ENCODE data around the gene CYSTM1. TPM values are rescaled to one million over a fixed set of nuclear protein-coding genes. Genes with fewer than 3 reads are reported as not detected.

The CYSTM1 gene
- total RNA-seq, 1 experiment from 2014 or later: 27.2 TPM

DNA sequence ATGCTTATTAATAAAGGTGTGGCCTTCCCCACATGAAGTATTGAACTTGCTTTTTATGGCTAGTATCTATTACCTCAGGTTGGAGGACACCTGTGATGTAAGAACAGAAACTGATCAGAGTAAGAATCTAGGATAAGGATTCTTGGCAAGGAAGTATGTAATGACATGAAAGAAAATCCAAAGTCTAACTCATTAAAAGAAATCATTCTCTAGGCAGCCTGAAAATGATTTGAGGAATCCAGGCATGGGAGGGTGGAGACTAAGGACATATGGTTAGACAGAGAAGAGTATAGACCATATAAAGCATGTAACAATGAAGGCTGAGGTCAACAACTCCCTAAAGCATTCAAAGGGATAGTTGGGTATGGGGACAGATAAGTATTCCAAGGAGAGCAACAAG lies 95.0 kb downstream of the CYSTM1 start:
- Histone ChIP-seq H3K4me3 (no peak overlapping the region), H4K20me1 (ENCODE audit: insufficient read depth) (no peaks in the 10 kb centered on the region), H3K4me2 (no peak overlapping the region), H2AFZ (no peak overlapping the region), H3K36me3 (ENCODE audit: low read depth) (peaks cover 4% of the 10 kb centered on the region; the same call in 1 of the 2 replicates), H3K9me3 (ENCODE audit: insufficient read depth, low read depth) (no peaks in the 10 kb centered on the region; the same call in 1 of the 2 replicates), H3K9me2 (ENCODE audit: insufficient read depth) (no peaks in the 10 kb centered on the region), H3K4me1 (replicated peaks; ENCODE audit: insufficient read depth) (no peaks in the 10 kb centered on the region), H3K79me2 (ENCODE audit: low read depth) (peaks cover 35% of the 10 kb centered on the region), H3K27ac (no peak overlapping the region), H3F3A (ENCODE audit: insufficient read depth, low read depth) (peaks cover 11% of the 10 kb centered on the region; the same call in 1 of the 2 replicates), H3K27me3 (ENCODE audit: insufficient read depth, low read depth) (no peaks in the 10 kb centered on the region)
- ChIA-PET POLR2A (ENCODE audit: unreplicated experiment) (no interaction called here), CTCF (no interaction called here)
- DNase-seq: no peak
- no peak for TF ChIP-seq EZH2 (IDR thresholded peaks at IDR 0.05; ENCODE audit: low read depth)
- TF ChIP-seq, protein P1, sequence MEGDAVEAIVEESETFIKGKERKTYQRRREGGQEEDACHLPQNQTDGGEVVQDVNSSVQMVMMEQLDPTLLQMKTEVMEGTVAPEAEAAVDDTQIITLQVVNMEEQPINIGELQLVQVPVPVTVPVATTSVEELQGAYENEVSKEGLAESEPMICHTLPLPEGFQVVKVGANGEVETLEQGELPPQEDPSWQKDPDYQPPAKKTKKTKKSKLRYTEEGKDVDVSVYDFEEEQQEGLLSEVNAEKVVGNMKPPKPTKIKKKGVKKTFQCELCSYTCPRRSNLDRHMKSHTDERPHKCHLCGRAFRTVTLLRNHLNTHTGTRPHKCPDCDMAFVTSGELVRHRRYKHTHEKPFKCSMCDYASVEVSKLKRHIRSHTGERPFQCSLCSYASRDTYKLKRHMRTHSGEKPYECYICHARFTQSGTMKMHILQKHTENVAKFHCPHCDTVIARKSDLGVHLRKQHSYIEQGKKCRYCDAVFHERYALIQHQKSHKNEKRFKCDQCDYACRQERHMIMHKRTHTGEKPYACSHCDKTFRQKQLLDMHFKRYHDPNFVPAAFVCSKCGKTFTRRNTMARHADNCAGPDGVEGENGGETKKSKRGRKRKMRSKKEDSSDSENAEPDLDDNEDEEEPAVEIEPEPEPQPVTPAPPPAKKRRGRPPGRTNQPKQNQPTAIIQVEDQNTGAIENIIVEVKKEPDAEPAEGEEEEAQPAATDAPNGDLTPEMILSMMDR (conservative IDR thresholded peaks at IDR 0.05): no peak
- intact Hi-C loops (cut with micrococcal nuclease; ENCODE audit: unreplicated experiment): no loop called here
- no TSS peak for BruUV-seq (replicated peaks)

DNA sequence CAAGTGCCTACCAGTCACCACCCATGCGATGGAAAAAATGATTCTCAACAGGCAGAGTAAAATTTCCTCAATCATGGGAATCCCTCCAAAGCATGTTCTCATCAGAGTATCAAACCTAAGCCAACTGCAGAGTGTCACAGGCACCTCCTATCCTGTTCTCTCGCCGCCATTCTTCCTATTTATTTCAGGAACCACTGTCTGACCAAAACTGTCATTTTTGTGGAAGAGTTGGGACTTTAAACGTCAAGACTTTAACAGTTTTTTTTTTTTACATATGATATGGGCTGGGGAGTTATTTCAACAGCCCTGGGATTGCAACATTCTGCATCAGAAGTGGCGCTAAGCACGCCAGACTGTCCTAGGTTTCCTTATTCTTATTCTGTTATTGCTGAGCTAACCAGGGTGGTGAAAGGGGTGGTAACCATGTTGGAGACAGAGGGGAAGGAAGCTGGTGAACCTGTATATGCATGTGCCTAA lies 98.5 kb downstream of the CYSTM1 start:
- no peak for DNase-seq
- no peaks in the 10 kb centered on the region for H3K9me2 ChIP-seq (ENCODE audit: insufficient read depth)
- peaks cover 10% of the 10 kb centered on the region; the same call in 1 of the 2 replicates for H3F3A ChIP-seq (ENCODE audit: insufficient read depth, low read depth)
- H2AFZ ChIP-seq: no peak overlapping the region
- no peaks in the 10 kb centered on the region for H4K20me1 ChIP-seq (ENCODE audit: insufficient read depth)
- ChIA-PET CTCF (interaction anchor here (0.6 kb wide), 2 partner anchors 75 to 85 kb away, joined by 4 read pairs; no protein-coding TSS in a partner anchor), POLR2A (ENCODE audit: unreplicated experiment) (no interaction called here)
- H3K79me2 ChIP-seq (ENCODE audit: low read depth): peaks cover 36% of the 10 kb centered on the region; the same call in 1 of the 2 replicates
- no peaks in the 10 kb centered on the region for H3K4me1 ChIP-seq (replicated peaks; ENCODE audit: insufficient read depth)
- no peak overlapping the region for H3K4me3 ChIP-seq
- TSS peak; percentile 3 for BruUV-seq (replicated peaks)
- H3K4me2 ChIP-seq: no peak overlapping the region
- TF ChIP-seq, protein P1 (conservative IDR thresholded peaks at IDR 0.05): no peak
- TF ChIP-seq EZH2 (IDR thresholded peaks at IDR 0.05; ENCODE audit: low read depth): no peak
- H3K36me3 ChIP-seq (ENCODE audit: low read depth): peaks cover 18% of the 10 kb centered on the region
- H3K9me3 ChIP-seq (ENCODE audit: insufficient read depth, low read depth): no peaks in the 10 kb centered on the region; the same call in 1 of the 2 replicates
- intact Hi-C loops (cut with micrococcal nuclease; ENCODE audit: unreplicated experiment): no loop called here
- H3K27me3 ChIP-seq (ENCODE audit: insufficient read depth, low read depth): no peaks in the 10 kb centered on the region
- no peak overlapping the region for H3K27ac ChIP-seq

DNA sequence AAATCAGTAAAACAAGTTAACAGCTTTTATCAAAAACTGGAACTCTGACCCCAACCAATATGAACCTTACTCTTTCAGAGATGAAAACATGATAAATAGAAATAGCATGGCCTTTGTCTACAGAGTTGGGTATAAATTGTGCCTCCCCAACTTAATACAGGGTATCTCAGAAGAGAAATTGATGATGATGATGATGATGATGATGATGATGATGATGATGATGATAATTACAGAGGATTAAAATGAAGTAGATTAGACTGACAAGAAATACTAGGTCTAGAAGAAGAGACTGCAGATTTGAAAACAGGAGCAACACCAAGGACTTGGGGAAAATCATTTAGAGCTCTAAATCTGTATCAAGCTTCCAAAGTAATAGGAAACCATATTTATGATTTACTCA lies 100.8 kb downstream of the CYSTM1 start:
- Histone ChIP-seq H3K9me2 (ENCODE audit: insufficient read depth) (no peaks in the 10 kb centered on the region), H3K27ac (no peak overlapping the region), H3F3A (ENCODE audit: insufficient read depth, low read depth) (peaks cover 10% of the 10 kb centered on the region; the same call in 1 of the 2 replicates), H3K36me3 (ENCODE audit: low read depth) (peaks cover 22% of the 10 kb centered on the region), H3K79me2 (ENCODE audit: low read depth) (peaks cover 31% of the 10 kb centered on the region; the same call in 1 of the 2 replicates), H3K4me3 (no peak overlapping the region), H3K4me2 (no peak overlapping the region), H3K4me1 (replicated peaks; ENCODE audit: insufficient read depth) (no peaks in the 10 kb centered on the region), H2AFZ (no peak overlapping the region), H3K27me3 (ENCODE audit: insufficient read depth, low read depth) (no peaks in the 10 kb centered on the region), H4K20me1 (ENCODE audit: insufficient read depth) (no peaks in the 10 kb centered on the region), H3K9me3 (ENCODE audit: insufficient read depth, low read depth) (no peaks in the 10 kb centered on the region; the same call in 1 of the 2 replicates)
- ChIA-PET CTCF (no interaction called here), POLR2A (ENCODE audit: unreplicated experiment) (interaction anchor here (0.5 kb wide), 1 partner anchor 21 kb away, joined by 3 read pairs; no protein-coding TSS in a partner anchor)
- intact Hi-C loops (cut with micrococcal nuclease; ENCODE audit: unreplicated experiment): no loop called here
- TF ChIP-seq EZH2 (IDR thresholded peaks at IDR 0.05; ENCODE audit: low read depth): no peak
- no peak for DNase-seq
- BruUV-seq (replicated peaks): no TSS peak
